ENCODE data around the gene TXK.

The TXK gene

DNA sequence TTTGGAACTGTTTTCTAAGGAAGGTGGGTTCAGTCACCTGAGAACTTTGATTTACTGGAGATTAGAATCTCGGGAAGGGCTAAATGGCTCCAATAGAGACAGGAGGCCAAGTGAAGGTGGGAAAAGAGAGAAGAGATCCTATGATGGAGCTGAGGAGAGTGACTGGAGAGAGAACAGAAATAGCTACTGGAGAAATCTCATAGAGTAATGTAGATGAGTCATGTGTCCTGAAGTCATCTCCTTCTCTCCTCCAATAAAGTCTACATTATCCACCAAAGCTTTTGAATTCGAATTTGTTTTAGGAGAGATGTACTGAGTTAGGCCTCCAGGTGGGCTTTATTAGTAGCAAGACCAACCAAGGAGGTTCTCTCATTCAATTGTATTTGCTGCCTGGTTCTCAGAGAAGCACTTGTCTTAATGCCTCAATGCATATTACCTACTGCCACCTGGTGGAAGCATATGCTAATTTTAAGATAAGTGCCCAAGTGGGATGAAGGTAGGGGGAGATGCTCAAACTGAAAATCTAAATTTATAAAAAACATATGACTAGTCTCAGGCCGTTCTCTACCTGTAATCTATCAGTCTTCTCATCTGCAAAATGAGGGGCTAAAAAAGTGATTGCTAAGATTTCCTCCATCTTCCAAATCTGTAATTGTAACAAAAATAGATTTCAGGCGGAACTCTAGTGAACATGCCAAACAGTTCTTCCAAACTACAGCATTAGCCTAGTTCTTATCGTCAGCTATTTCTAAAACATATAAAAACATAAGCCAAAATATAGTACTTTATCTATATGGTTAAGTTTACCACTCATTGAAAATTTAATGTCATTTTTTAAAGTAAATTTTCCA is 24.4 kb downstream of the TXK start:
- no peak for DNase-seq
- intact Hi-C loops (cut with DNase I): no loop called here

DNA sequence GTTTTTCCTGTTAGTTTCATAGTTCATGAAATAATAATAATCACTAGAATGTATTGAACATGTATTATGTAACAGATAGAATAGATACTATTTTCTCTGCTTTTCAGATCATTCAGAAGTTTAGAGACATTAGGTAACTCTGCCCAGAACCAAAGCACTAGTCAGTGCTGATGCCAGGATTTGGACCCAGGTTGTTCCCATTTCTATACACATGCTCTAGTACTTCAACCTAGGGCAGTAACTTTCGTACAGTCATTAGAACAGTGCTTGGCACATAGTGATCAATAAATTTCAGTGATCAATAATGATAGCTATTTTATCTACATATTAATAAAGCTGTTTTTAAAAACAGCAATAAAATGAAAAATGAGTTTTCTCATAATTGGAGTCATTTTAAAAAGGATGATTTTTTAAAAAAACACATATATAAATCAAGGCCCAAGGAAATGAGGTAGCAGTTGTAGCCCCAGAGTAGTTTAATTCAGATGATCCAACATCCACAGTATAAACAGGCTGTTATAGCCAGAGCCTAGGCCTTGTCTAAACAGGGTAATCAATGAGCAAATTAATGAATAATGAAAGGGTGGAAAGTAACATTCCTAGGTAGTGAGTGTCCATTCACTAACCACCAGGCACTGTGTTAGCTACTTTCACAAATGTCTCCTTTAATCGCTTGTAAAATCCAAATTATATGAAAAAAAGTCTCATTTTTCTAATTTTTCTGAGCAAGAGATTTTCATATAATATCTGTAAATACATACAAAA is 25.6 kb downstream of the TXK start:
- intact Hi-C loops (cut with DNase I): no loop called here

DNA sequence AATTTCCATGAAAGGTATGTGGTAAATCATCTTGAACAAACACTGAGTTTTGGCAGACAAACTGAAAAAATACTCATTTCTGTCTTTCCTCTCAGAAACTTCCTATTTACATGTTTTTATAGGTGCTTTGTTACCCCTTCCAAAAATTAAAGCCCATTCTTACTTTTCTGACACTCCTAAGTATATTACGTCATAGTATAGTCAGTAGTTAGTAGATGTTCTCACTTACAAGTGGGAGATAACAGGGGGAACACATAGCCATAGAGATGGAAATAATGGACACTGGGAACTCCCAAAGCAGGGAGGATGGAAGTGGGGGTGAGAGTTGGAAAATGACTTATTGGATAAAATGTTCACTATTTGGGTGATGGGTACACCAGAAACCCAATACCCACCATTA is 28.8 kb downstream of the TXK start:
- no peak for DNase-seq

More for the DNA sequence above, 25.6 kb downstream of the TXK start:
- DNase-seq: no peak

DNA sequence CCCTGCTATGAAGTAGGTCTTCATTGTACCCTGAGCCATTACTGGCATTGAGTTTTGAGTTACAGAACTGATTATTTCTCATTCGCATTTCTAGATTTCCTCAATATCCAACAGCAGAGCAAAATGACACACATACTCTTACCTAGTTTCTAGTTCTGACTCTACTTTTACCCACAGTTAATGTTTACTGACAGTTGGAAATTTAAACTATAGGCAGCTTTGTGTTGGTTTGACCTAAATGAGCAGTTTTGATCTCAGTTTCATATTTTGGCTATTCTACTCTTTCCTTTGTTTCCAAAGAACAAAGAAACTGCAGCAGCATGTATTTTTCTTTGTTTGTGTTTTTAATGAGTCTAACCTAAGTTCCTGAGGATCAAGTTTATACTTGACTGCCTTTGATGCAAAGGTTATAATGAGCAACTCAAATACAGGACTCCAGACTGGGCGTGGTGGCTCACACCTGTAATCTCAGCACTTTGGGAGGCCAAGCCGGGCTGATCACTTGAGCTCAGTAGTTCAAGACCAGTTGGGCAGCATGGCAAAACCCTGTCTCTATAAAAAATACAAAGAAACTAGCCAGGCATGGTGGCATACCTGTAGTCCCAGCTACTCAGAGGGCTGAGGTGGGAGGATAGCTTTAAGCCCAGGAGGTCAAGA is 30.4 kb downstream of the TXK start:
- intact Hi-C loops (cut with DNase I): no loop called here
- DNase-seq: no peak

More for the DNA sequence above, 28.8 kb downstream of the TXK start:
- intact Hi-C loops (cut with DNase I): no loop called here

DNA sequence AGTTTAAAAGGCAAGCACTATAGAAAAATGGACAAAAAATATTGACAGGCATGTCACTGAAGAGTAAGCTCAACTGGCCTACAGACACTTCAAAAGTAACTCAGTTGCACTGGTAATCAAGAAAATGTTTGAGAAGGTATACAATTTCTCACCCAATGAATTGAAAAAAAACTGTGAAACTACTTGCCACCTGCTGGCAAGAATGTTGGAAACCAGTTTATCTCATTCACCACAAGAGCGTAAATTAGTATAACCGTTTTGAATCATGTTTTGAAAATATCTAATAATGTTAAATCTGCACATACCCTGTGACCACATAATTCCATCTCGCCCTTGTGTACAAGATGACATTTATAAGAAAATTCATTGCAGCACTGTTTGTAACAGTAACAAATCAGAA is 31.7 kb downstream of the TXK start:
- intact Hi-C loops (cut with DNase I): no loop called here
- no peak for DNase-seq

DNA sequence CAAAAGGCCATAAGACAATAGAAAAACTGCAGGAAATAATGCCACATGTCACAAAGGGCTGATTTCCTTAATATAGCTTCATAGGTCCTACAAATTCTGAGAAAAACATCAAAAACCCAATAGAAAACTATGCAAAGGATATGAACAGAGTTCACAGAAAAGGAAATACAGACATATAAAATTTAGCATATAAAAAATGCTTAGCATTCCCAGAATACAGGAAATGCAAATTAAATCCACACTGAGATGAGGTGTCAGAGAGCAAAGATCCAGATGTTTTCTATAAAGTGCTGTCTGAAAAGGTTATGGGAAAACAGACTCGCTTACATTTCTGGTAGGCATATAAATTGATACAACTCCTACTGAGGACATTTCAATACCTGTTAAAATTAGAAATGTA is 33.8 kb downstream of the TXK start:
- intact Hi-C loops (cut with DNase I): no loop called here
- DNase-seq: no peak

DNA sequence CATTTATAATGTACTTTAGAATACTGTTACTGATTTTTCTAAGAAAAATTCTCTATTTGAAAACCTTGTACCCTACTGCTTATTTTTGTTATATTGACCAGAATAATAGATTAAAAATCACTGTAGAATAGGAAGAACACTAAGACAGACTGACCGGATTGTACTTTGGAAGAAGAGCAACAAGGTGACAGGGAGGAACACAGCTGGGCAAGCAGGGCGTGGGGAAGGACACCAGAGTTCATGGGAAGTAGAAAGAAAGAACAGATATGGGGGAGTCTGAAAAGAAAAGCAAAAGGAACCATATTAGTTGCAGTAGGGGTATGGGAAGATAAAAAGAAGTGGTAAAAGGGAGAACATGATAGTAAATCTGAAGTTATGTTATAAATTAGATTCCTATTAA is 38.6 kb downstream of the TXK start:
- intact Hi-C loops (cut with DNase I): no loop called here
- DNase-seq: no peak

DNA sequence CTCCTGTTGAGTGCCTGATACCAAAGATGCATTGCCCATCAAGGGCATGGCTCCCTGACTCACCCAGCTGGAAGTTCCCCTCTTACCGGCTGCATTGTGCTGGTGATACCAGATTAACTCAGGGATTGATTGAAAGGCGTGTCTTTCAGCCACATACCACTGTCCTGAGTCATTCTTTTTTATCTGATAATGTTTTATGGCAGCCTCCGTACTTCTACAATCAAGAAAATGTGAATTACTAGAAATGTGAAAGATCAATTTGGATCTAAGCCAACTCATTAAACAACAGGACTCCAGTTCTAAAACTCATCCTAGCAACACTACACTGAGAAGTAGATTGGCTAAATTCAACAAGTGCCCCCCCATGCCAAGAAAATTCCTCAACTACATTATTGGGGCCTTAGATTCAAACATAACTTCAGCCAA is 40.0 kb downstream of the TXK start:
- DNase-seq: no peak
- intact Hi-C loops (cut with DNase I): no loop called here

DNA sequence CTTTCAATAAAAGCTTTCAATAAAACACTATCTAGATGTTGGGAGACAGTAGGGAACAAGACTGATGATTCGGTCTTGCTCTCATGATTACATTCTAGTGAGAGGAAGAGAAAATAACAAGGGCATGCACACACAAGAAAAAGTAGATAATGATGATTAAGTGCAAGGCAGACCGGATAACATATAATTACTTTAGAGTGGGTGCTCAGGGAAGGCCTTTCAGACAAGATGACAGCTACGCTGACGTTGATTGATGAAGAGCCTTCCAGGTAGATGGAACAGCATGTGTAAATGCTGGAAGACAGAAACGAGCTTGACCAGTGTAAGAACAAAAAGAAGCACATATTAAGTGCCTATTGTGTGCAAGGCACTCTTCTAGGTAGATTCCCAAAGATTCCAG is 43.4 kb downstream of the TXK start:
- intact Hi-C loops (cut with DNase I): no loop called here
- no peak for DNase-seq

DNA sequence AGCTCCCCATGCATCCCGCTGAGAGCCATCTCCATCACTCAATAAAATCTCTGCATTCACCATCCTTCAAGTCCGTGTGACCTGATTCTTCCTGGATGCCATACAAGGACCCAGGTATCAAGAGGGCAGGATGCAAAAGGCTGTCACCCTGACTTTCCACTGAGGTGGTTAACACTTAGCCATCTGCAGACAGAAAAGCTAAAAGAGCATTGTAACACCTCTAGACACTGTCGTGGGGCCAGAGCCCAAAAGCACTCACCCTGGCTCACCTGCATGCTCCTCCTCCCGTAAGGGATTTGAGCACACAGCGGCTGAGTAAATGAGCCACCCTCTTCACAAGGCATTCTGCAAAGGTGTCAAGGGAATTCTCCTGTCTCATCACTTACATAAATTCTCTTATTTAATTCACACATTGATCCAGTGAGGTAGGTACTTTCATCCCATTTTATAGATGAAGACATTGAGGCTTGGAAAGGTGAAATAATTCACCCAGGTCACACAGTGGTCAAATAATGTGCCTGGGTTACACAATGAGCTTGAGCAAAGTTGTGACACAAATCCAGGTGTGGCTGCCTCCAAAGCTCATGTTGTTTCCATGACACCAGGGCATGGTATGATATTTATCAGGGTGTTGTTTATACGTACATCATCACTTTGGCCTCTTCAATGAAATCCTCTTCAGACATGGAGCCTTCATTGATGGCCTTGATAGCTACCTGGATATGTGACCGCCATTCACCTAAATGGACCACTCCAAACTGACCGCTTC is 48.0 kb downstream of the TXK start:
- DNase-seq: no peak
- intact Hi-C loops (cut with DNase I): no loop called here

DNA sequence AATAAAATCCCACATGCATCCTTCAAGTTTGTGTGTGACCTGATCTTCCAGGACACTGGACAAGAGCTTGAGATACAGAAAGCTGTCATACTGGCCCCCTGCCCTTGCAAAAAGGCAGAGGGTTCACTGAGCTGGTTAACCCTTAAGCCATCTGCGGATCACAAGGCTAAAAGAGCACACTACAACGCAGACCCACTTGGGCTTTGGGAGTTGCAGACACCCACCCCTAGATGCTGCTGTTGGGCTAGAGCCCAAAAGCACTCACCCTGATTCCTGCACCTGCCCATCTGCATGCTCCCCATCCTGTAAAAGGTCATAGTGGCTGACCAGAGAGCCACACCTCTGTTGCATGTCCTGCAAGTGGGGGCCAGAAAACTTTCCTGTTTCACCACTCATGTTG is 51.1 kb downstream of the TXK start:
- intact Hi-C loops (cut with DNase I): no loop called here
- no peak for DNase-seq

DNA sequence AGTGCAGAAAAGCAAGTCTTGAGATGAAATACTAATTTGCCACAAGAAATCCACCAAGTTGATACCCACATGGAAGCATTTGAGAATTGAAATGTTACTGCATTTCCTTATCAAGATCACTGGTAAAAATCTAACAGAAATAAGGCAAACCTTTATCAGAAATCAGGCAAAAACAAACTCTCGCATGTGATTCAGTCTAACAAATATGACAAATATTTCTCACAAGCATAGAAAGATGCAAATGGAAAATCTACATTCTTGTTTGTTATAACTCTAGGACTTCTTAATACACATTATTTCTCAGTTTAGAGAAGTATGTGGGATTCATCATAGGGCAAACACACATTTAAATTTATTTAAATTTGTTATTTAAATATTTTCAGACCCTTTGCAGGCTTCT is 52.9 kb downstream of the TXK start:
- intact Hi-C loops (cut with DNase I): no loop called here
- no peak for DNase-seq

DNA sequence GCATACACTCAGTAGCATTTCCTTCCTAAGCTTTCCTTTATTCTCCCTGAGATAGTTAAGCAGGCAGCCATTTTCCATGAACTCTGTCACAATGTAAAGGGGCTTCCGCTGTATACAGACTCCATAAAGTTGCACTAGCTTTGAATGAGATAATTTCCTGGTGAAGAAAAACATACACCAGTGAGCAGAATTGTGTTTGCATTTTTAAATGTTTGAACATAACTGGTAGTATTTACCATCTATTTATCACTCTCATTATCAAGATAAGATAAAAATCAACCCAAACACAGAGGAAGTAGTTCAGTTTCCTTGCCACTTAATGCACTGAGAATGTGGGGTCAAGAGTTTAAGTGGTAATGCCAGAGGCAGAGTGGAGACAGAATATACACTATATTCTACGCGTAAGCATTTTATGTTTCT is 54.1 kb downstream of the TXK start:
- intact Hi-C loops (cut with DNase I): no loop called here
- no peak for DNase-seq

DNA sequence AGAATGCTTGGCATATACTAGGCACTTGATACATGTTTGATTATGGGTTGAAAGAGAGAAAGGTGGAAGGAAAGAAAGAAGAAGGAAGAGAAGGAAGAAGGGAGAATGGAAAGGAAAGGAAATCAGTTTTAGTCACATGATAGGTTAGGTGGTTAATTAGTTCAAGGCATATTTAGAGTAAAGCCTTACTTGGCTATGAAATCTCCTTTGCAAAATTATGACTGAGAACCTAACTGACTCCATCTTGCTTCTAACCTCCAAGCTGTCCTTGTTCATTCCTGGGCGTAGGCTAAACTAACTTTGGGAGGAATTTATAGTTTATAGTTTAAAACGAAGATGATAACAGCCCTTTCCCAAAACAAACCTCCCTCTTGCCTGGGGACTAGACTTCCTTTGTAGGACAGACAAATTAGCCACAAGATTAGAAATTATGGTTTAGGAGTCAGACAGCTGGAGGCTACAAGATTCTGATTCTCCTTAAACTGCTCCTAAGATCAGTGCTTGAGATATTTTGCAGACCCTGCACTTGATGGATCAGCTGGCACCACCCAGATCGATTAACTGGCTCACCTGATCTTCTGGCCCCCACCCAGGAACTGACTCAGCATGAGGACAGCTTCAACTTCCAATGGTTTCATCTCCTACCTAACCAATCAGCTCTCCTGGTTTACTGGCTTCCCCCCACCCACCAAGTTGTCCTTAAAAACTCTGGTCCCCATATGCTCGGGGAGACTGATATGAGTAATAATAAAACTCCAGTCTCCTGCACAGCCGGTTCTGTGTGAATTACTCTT is 55.0 kb downstream of the TXK start:
- intact Hi-C loops (cut with DNase I): no loop called here
- no peak for DNase-seq

DNA sequence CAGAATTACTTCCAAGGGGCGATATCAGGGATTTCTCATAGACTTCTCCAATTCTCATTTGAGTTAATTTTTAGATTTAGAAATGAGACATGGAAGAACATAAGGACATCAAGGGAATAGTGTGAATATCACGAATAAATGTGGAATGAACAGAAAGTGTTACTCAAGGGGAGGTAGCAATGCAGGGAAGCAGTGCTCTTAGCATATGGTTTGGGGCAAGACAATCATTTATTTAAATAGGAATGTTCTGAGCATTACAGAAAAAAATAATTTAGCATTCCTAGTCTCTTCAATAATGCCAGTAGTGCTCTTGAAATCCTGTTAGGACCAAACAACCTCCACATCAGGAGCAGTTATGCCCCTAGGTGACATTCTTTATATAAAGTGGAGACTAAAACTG is 55.6 kb downstream of the TXK start:
- no peak for DNase-seq
- intact Hi-C loops (cut with DNase I): no loop called here

DNA sequence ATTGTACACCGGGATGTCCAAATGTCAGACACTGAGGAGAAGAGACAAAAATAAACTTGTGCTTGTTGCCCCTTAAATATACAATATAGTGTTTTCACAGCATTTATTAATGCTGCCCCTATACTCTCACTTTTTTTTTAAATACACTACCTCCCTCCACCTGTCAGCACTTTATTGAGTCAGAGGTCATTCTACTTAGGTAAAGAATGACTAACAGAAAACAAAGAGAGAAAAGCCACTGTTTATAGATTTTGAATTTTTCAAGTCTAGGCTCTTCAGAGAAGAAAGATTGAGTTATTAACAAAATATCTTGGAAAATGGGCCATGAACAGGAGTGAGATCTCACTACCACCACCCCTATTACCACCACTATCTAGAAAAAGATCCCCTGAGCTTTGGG is 59.4 kb downstream of the TXK start:
- no peak for DNase-seq
- intact Hi-C loops (cut with DNase I): no loop called here

DNA sequence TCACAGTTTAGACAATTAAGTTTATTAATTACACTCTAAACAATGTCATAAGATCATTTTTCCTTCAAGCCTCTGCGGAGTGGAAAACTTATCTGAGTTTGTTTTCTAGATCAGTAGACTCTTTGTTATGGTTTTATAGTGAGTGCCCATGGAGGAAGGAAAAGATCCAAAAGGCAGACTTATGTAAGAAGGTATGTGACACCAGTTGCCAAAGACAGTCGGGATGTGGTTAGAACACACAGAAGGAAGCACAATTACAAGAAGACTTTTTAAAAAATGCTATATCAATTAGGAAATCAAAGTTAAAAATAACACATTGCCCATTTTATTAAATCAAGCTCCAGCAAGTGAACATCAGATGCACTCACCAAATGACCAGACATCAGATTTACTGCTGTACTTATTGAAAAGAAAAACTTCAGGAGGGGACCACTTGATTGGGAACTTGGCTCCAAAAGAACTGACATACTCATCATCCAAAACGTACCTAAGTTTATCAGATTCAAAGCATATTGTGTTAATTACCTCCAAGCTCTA is 60.4 kb downstream of the TXK start:
- no peak for DNase-seq
- intact Hi-C loops (cut with DNase I): no loop called here

DNA sequence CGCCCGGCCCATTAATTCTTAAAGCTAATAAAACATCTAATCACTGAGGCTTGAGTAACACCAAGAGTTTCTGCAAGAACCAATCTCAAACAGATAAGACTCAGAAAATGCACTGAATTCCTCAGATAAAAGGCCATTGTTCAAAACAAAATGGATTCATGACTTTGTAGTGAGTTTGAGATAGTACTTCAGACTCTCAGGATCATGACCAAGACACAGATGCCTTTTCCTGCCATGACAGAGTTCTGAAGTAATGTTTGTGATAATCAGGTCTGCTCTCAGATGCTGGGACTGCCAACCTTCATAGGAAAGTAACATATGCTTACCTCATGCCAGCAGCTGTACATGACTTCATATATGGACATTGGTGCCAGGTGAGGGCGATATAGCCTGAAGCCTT is 62.9 kb downstream of the TXK start:
- intact Hi-C loops (cut with DNase I): no loop called here
- DNase-seq: no peak
